GM19452 (cell line): ENCODE results near the gene SLC5A3.

Source experiments
- ATAC-seq: cut with Tn5 transposase; IDR thresholded peaks from one replicate; pipeline ENCODE4 v1.9.1; 2021; ENCODE audit not compliant: unreplicated experiment

The SLC5A3 gene

GRCh38 chr21:34065027-34065426, 8.4 kb upstream of the SLC5A3 start:
- no peak for ATAC-seq

- no peak for ATAC-seq
These were observed 1.7 kb upstream of the SLC5A3 start for GRCh38 chr21:34071683-34072082.

DNA sequence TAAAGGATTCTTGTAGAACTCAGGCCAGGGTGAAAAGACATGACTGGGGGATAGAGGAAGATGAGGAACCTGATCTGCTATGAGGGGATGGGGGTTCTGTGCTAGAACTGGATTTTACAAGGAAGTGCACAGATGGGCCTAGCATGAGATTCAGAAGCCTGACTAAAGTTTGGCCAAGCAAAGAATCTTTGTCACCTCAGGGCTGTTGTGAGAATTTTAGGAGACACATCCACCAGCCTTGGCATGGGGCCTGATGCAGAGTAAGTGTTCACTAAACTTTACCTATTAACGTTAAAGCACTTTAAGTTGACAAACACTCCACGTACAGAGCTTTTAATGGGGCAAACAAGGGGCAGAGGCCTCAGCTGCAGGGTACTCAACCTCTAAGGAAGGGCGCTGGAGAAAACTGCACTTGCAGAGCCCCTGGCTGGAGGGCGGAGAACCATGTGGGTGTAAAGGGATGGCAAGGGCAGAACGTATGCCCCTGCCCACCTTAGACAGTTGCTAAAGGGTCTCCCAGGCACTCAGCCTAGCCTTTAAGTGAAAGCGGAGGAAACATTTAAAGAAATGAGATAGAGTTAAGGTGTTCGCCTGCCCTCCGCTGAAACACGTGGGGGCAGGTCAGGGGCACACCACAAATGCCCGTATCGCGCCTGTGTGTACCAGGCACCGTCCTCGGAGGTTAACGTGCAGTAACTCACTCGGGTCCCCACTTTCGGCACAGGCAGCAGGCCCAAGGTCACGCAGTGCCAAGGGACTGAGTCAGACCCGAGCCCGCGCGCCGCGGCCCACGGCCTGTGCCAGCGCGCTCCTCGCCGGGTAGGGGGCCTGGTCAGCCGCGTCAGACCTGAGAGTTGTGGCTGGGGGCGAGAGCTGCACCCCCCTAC, 990 bp upstream of the SLC5A3 start:
- ATAC-seq = no peak

DNA sequence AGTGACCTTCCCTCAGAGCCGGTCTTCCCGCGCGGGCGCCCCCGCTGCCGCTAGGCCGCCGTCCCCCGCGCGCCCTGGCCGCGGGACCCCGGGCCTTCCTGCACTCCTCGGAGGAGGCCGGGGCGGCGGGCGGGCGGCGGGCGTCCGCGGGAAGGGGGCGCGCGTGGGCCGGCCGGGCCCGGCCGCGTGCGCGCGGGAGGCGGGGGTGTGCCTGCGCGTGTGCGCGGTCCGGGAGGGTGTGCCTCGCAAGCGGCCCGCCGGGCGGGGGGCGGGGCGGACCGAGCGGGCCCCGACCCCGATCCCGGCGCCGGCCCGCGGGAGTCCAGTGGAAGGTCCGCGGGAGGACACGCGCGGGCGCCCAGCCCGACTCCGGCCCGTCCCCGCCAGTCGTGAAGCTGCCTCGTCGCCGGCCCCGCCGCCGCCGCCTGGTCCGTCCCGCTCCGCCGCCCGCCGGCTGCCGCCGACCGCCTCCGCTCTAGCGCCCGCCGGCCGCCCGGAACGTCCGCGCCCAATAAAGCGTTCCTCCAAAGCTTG, 438 bp downstream of the SLC5A3 start:
- ATAC-seq = peak; percentile 42

DNA sequence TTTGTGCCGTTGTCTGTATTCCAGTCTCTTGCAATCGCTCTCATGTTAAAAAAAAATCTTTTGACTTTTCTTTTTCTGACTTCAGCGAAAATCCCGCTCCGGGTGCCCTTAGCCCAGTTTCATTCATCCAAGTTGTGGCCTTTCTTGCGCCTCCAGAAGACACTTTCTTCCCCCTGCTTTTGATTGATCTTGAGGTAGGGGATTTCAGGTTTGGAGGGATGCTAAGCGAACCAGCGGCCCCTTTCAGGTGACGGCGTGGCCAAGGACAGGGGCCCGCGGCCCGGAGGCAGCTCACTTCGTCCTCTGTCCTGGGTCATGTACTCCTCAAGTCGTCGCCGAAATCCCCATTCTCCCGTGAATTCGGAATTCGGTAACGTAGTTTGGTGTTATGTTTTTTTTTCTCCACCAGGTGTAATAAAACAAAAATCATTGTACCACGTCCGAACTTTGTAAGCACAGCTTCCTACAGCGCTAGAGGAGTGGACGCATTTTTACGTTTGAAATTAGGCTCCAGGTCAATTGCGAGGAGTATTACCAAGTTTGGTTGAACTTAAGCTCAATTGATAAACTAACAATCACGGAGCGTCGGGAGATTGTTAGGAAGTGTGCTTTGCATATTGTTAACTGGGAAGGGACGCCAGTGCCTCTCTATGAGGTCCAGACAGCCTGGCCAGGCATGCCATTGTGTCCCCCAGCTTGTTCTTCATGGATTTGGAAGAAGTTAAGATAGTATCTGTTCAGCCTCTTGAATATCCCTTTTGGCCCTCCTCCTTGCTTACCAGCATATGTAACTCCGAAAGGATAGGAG, 1.1 kb downstream of the SLC5A3 start:
- ATAC-seq = no peak

- ATAC-seq = no peak
These were observed 1.7 kb downstream of the SLC5A3 start for GRCh38 chr21:34075091-34075425.

- no peak for ATAC-seq
These were observed 2.6 kb downstream of the SLC5A3 start for GRCh38 chr21:34075760-34076660.

GRCh38 chr21:34076835-34077234, 3.5 kb downstream of the SLC5A3 start:
- no peak for ATAC-seq

GRCh38 chr21:34077888-34078287, 4.5 kb downstream of the SLC5A3 start:
- ATAC-seq = no peak

DNA sequence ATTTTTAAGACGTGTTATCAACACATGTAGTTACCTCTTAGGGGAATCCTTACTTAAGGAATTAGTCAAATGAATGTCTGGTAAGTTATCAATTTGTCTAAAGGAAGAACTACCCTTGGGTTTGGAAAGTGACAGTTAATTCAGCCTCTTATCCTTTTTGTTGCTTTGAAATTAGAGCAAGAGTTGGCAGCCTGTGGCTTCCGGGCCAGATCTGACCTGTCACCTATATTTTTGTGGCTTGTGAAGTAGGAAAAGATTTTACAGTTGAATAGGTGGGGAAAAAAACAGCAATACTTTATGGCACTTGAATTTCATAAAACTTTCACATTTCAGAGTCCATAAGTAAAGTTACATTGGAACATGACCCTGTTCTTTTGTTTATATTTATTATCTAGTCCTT, 5.5 kb downstream of the SLC5A3 start:
- ATAC-seq = no peak

GRCh38 chr21:34080710-34081109, 7.3 kb downstream of the SLC5A3 start:
- no peak for ATAC-seq

GRCh38 chr21:34082769-34083168, 9.4 kb downstream of the SLC5A3 start:
- no peak for ATAC-seq

DNA sequence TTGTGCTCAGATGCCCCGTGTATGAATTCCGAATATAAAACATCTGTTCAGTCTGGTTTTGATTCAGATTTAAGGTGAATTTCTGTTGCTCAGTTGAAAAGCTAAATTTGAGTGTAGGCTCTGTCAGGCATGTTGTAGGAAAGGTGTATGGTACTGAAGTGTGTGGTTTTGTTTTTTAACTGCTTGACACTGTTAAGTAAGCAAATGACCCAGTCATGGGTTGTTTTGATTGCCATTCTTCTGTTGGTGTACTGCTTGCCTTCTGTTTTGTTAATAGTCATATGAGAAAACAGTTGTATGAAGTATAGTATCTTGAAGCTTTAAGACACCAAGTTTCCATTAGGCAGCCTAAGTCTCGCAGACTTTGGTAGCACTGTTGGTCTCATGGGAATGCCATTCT, 10.0 kb downstream of the SLC5A3 start:
- ATAC-seq = no peak

- ATAC-seq = no peak
These were observed 11.8 kb downstream of the SLC5A3 start for GRCh38 chr21:34085129-34085528.

DNA sequence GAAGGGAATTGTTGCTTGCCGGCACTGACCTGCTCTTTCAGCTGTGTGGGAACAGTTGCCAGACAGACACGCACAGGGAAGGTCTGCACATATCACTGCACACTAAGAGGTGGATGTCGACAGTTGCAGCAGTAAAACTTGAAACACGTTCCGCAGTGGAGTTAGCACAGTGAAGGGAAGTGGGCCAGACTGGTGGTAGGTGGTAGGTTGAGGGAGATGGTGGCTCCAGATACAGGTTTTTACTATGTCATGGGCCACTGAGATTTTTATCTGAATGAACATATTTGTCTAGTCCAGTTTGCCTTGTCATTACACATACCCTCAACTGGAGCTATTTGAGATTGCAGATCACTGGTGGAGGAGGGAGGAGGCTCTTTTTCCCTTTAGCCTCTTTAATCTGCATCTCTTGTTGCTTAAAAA, 13.5 kb downstream of the SLC5A3 start:
- no peak for ATAC-seq

DNA sequence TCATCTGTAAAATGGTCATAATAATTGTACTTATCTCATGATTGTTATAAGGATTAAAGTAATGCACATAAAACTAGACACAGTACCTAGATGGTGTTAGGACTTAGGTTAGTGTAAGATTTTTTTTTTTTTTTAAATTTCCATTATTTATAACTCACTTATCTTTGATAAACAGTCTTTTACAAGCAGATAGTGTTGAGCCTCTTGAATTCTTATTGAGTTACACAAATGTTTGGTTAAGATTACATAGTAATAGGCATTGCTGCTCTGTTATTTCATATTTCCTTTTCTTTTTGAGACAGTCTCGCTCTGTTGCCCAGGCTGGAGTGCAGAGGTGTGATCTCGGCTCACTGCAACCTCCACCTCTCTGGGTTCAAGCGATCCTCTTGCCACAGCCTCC, 15.4 kb downstream of the SLC5A3 start:
- ATAC-seq = no peak

DNA sequence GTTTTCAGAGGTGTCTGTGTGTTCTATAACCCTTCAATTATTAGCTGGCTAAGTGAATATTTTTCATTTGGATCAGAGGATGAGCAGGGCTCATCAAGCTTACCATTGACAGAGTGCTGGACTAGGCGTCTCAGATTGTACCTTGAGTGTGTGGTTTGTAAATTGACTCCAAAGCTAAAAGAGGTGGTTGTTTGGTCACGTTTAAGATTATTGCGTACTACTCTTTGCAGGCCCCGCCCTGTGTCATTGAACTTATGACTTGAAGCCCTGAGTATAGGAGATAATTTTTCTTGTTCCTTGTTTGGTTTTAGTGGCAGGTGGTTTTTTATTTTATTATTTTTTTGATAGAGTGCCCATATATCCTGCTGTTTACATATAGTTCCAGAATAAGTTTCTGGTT, 17.7 kb downstream of the SLC5A3 start:
- no peak for ATAC-seq

- ATAC-seq = no peak
These were observed 18.2 kb downstream of the SLC5A3 start for GRCh38 chr21:34091607-34092006.

DNA sequence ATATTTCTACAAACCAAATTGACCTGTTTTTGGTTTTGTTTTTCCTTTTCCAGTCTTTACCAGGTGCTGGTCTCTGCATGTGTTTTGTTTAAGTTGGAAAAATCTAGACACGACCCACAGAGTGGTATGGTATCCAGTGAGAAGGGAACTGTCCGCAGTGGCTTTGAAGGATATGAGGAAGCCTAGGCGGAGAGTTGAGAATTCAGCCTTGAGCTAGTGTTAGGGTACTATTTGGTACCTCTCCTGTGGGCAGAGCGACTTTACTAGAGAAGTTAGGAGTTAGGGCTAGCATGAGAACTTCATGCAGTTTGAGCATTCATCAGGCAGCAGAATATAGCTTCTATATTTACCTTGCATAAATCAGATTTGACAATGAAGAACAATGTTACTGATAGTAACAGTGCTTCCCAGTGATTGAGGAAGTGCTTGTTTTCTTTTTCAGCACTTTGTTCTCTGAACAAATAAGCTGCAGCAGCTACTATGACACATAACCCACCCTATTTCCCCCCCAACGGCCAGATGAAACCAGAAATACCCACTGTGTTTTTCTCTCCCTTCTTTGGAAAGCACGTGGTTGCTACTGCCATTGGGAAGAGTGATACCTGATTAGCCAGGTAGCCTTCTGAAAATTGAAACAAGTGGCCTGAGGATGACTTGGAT, 19.0 kb downstream of the SLC5A3 start:
- no peak for ATAC-seq

- ATAC-seq = no peak
These were observed 19.7 kb downstream of the SLC5A3 start for GRCh38 chr21:34093083-34093482.
